Effector memory CD4-positive, alpha-beta T cell (primary cell): ENCODE data around the gene DLGAP4.
A peak's percentile ranks its signal among the peaks of the same experiment; 100 is the strongest.

Experiments used
- DNase-seq, 3 donors: peaks; one replicate each; pipeline ENCODE4 v3.0.0-alpha.2; 2020
- H3K27ac ChIP-seq: 2 replicates; pipeline ENCODE4 v1.7.0; 2013; ENCODE audit warnings: mild to moderate bottlenecking, low read length, moderate library complexity; ENCODE audit not compliant: insufficient read depth, poor library complexity, severe bottlenecking
- H3K27me3 ChIP-seq: replicated peaks from 2 replicates; pipeline ENCODE4 v1.7.0; 2013; ENCODE audit warnings: mild to moderate bottlenecking, low read length; ENCODE audit not compliant: insufficient read depth, control insufficient read depth, poor library complexity, severe bottlenecking
- H3K36me3 ChIP-seq: 2 replicates; pipeline ENCODE4 v1.7.0; 2013; ENCODE audit warnings: mild to moderate bottlenecking, low read length, moderate library complexity; ENCODE audit not compliant: control insufficient read depth, insufficient read depth
- H3K4me1 ChIP-seq: 2 replicates; pipeline ENCODE4 v1.7.0; 2013; ENCODE audit warnings: low read length, mild to moderate bottlenecking; ENCODE audit not compliant: control insufficient read depth, insufficient read depth, poor library complexity, severe bottlenecking
- H3K4me3 ChIP-seq: 2 replicates; pipeline ENCODE4 v1.7.0; 2013; ENCODE audit warnings: low read length, low read depth, mild to moderate bottlenecking; ENCODE audit not compliant: insufficient read depth, poor library complexity, severe bottlenecking
- H3K9me3 ChIP-seq: 2 replicates; pipeline ENCODE4 v1.7.0; 2013; ENCODE audit warnings: mild to moderate bottlenecking, low read length, moderate library complexity; ENCODE audit not compliant: control insufficient read depth

DLGAP4 gene

DNA sequence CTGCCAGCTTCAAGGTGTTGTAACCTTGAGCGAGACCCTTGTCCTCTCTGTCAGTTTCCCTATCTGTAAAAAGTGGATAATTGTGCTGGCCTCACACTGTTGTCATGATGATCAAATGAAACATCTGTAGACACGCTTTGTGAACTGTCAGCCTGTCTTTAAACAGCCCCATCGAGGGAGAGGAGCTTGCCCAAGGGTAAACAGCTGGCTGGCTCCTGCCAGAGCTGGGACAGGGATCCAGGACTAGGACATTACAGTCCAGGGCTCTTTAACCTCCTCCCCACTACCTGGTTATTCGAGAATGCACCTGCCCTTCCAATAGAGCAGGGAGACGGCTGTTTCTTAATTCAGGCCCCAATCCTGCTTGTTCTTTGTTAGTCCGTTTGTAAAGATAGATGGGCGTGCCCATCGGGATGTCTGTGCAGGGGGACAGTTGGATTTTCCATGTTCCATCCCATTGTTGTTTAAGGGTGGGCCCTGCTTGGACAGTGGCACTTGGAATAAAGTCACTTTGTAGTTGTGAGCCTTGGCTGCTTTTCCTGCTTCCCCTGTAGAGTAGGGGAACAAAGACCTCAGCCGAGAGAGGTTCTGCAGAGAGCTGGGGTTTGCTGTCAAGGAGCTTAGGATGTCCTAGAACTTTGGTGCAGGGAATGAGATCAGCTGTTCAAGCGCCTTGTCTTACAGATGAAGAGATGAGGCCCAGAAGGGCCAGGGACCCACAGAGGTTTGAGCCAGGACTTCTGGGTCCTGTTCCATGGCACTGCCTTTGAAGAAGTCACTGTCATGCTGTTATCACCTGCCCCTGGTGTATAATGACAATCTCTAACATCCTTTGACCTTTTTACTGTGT lies 157.3 kb downstream of the DLGAP4 start:
- Histone ChIP-seq H3K4me3 (peak overlapping the region; percentile 63), H3K27ac (peak overlapping the region; percentile 80), H3K27me3 (no peaks in the 10 kb centered on the region), H3K4me1 (peaks cover 60% of the 10 kb centered on the region), H3K9me3 (no peaks in the 10 kb centered on the region), H3K36me3 (no peaks in the 10 kb centered on the region)
- no peak for DNase-seq

DNA sequence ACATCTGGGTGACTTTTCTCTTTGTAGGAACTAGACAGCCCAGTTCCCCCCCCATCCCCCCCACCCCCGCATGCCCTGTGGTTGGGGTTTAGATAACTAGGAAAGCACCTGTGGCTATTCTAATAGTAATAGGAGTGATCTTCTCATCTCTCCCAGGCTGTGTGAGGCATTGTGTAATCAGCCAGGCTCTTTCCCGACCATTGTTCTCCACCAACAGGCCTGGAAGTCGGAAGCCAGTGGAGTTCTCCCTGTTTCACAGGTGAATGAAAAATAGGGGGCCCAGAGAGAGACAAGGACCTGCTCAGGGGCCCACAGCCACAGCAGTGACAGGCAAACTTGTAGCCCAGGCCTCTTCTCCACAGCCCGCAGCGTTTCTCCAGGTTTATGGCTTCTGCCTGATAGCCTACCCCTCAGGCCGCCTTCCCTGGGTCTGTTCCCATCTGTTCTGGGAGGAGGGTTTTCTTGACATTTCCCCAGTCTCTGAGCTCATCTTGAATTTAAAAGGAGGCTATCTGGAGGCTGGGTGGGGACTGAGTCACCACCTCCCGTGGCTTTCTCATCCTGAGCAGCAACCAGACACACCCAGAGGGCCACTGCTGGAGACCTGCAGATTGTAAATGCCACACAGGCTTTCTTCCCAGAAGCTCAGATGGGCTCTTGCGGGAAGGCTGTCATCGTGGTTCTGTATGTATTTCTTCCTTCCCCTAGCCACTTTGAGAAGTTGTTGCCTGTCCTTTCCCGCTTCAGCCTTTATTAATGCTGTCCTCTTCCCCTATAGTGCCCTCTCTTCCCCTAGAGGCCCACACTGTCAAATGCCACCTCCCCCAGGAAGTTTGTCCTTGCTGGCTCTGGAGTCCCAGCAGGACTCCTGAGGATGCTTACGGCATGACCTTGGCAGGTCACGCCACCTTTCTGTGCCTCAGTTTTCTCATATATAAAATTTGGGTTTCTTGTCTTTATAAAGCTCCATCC lies 159.3 kb downstream of the DLGAP4 start:
- peak in 1 of 3 donors; percentile 37 for DNase-seq
- Histone ChIP-seq H3K9me3 (no peaks in the 10 kb centered on the region), H3K4me3 (peak overlapping the region; percentile 19), H3K4me1 (peaks cover 66% of the 10 kb centered on the region), H3K27ac (peak overlapping the region; percentile 80), H3K36me3 (no peaks in the 10 kb centered on the region), H3K27me3 (no peaks in the 10 kb centered on the region)

DNA sequence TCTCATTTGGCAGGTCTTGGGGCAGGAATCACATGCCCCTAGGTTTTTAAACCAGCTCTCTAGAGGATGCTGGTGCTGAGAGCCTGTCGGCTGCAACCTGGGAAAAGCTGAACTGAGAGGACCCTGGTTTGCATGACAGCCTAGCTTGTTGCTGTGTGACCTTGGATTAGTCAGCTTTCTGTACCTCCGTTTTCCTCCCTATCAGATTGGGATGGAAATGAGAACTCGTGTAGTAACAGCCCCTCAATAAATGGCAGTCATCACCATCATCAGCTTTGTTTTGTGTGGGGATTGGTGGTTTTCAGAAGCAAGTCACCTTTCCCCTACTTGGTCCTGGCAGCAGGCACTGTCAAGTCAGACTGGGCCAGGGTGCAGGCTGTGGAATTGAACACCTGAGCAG lies 159.9 kb downstream of the DLGAP4 start:
- Histone ChIP-seq H3K27me3 (no peaks in the 10 kb centered on the region), H3K4me3 (peak overlapping the region; percentile 8), H3K27ac (peak overlapping the region; percentile 80), H3K36me3 (no peaks in the 10 kb centered on the region), H3K4me1 (peaks cover 66% of the 10 kb centered on the region), H3K9me3 (no peaks in the 10 kb centered on the region)
- DNase-seq: no peak

DNA sequence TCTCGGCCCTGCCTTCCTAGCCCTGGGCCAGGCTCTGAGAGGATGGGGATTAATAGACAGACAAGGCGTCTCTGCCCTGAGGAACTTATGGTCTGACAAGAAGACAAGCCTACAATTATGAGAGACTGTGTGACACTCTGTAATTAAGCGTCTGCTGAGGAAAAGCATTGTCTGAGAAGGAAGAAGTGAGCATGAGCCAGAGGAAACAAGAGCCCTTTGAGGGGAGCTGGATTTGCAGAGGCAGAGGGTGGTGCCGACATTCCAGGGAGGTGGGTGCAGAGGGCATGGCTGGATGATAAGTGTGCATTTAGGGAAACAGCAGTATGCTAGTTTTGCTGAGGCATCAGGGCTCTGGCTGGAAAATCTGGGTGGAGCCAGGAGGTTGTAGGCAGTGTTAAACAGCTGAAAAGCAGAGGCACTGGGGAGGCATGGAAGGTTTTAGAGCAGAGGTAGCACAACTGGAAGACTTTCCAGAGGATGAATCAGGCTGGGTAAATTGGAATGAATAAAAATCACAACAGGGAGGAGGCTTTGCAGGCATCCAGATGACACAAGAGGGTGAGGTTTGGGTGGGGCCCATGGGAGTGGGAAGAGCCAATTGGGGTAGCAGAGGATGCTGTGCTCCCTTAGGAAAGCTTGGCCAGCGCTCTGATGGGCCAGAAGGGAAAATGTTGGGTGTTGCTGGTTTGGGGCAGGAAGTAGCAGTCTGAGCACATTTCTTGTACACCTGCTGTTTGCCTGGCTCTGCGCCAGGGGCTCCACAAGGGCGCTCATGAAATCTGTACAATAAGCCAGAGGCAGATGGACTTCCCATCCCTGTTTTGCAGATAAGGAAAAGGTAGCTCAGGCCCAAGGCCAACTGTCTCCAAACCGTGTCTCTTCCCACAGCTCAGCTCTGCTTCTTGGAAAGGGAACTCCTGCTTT lies 161.2 kb downstream of the DLGAP4 start:
- Histone ChIP-seq H3K27me3 (no peaks in the 10 kb centered on the region), H3K27ac (peak overlapping the region; percentile 80), H3K36me3 (no peaks in the 10 kb centered on the region), H3K9me3 (no peaks in the 10 kb centered on the region), H3K4me3 (peak overlapping the region; percentile 10), H3K4me1 (peaks cover 66% of the 10 kb centered on the region)
- DNase-seq: peak in 2 of 3 donors; percentile 21 to 39

DNA sequence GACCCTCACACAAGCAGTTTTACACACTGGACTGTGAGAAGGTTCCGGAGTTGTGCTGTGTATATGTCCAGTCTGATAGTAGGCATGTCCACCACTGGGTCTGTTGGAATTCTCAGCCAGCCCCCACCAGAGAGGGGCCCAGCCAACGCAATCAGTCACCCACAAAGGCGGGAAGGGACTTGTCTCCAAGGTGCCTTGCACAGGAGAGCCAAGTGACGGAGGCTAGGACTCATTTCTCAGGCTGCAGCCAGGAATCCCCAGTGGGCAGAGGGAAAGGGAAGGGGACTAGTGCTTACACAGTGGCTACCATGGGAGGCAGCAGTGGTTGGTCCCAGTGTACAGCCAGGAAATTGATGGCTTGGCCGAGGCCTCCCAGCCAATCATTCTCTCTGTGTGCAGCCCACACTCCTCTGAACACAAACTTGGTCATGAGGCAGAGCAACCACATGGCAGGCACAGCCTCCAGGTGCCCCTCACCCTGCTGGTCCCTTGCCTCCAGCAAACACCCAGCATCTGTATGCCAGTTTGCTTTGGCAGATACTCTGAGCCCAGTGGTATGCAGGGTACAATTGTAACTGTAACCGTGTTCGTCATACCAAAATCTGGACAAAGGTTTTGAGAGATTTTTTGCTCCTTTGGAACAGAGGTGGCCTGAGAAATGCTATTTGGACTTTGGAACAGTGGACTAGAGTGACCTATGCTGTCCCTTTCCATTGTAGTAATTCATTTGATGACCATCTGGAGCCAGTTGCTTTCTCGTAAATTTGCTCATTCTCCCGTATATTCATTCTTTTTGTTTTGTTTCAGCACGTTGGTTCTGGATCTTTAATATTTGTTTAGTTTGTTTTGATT lies 162.2 kb downstream of the DLGAP4 start:
- Histone ChIP-seq H3K4me1 (peaks cover 66% of the 10 kb centered on the region), H3K27ac (peak overlapping the region; percentile 80), H3K4me3 (no peak overlapping the region), H3K9me3 (no peaks in the 10 kb centered on the region), H3K27me3 (no peaks in the 10 kb centered on the region), H3K36me3 (no peaks in the 10 kb centered on the region)
- no peak for DNase-seq

DNA sequence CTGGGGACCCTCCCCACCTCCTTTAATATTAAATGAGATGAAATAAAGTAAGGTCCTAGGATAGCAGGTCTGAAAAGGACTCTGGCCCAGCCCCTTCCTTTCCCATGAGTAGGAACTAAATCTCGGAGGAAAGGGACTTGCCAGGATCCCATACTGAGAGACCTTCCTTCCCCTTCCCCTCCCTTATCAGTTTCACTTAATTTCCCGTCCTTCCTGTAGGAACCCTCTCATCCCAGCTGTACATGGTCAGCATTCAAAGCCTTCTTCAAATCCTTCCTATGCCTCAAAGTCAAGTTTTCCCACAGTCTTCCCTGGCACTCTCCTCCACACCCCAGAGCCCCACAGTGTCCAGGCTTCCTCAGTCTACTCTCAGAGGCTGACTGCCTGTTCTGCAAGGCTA lies 163.8 kb downstream of the DLGAP4 start:
- H3K27me3 ChIP-seq: no peaks in the 10 kb centered on the region
- H3K4me3 ChIP-seq: no peak overlapping the region
- no peak for DNase-seq
- H3K9me3 ChIP-seq: no peaks in the 10 kb centered on the region
- peaks cover 51% of the 10 kb centered on the region for H3K4me1 ChIP-seq
- no peak overlapping the region for H3K27ac ChIP-seq
- H3K36me3 ChIP-seq: no peaks in the 10 kb centered on the region

DNA sequence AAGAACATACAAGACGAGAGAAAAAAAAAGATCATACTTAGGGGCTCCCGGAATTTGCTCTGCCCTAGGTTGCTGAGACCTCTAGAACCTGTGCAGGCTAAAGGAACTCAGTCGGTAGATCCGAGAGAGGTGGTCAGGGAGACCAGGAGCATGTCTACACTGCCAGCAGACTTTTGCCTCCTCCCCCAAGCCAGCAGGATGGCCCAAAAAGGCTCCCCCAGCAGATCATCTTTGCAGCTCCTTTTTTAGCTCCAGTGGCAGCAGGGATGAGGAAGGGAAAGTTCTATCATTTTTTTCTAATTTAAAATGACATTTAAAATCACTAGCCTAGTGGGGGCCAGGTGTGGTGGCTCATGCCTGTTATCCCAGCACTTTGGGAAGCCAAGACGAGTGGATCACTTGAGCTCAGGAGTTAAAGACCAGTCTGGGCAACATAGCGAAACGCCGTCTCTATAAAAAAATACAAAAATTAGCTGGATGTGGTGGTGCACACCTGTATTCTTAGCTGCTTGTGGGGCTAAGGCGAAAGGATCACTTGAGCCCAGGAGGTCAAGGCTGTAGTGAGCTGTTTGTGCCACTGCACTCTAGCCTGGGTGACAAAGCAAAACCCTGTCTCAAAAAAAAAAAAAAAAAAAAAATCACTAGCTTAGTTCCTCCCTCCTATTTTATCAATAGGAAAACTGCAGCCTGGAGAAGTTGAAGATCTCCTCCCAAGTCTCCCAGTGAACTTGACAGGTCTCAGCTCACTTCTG lies 165.9 kb downstream of the DLGAP4 start:
- peak overlapping the region; percentile 55 for H3K27ac ChIP-seq
- H3K9me3 ChIP-seq: no peaks in the 10 kb centered on the region
- peak overlapping the region; percentile 41 for H3K4me3 ChIP-seq
- H3K27me3 ChIP-seq: no peaks in the 10 kb centered on the region
- DNase-seq: no peak
- H3K36me3 ChIP-seq: no peaks in the 10 kb centered on the region
- H3K4me1 ChIP-seq: peaks cover 31% of the 10 kb centered on the region

DNA sequence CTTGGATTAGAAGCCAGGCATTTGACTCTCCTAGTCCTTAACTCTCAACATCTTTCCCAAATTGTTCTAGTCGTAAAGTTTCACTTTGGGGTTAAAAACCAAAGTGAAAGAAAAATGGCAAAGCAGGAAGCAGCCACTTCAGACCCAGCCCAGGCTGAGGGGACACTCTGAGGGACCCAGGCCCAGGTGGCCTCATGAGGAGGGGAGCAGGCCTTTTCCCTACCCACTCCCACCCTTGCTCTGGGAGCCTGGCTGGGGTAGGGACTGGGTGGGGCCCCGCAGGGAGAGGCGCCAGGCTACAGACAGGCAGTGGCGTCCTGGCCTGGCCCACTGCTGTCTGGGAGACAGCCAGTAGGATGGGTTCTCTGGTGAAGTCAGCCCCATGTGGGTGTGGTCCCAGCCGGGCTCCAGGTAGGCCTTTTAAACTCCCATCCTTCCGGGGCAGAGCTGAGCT lies 166.5 kb downstream of the DLGAP4 start:
- Histone ChIP-seq H3K4me1 (peaks cover 25% of the 10 kb centered on the region), H3K4me3 (peak overlapping the region; percentile 41), H3K36me3 (no peaks in the 10 kb centered on the region), H3K27ac (peak overlapping the region; percentile 55), H3K9me3 (no peaks in the 10 kb centered on the region), H3K27me3 (no peaks in the 10 kb centered on the region)
- no peak for DNase-seq
